Panc1 (cell line): ENCODE data around the gene KCNAB1. TPM values are rescaled to one million over a fixed set of nuclear protein-coding genes. Genes with fewer than 3 reads are reported as not detected.

ENCODE experiments used
- ATAC-seq: fragments of 200-7000 bp; cut with Tn5 transposase; 2 replicates; pipeline ENCODE4 v1.9.1; 2020; ENCODE audit warnings: mild to moderate bottlenecking, moderate library complexity
- BruUV-seq: library from RNA; stranded (reverse); fragments of 400-500 nt; replicated peaks from 2 replicates; lab custom pipeline; 2021; lab: Mats Ljungman, UMichigan
- CTCF ChIA-PET: fragments of 300-600 bp; sonication (Branson Sonifier 250); formaldehyde crosslinking; loops from one replicate; lab custom pipeline; 2022; ENCODE audit warnings: antibody characterized with exemption; lab: Charles Lee
- POLR2A ChIA-PET: fragments of 300-600 bp; sonication (Branson Sonifier 250); formaldehyde crosslinking; loops from one replicate; lab custom pipeline; 2022; ENCODE audit warnings: antibody characterized with exemption; lab: Charles Lee
- DNase-seq: peaks from one replicate; pipeline ENCODE4 v3.0.0-alpha.2; 2010; ENCODE audit warnings: low read depth, low spot score
- H3K27ac ChIP-seq: 2 replicates; pipeline ENCODE4 v1.5.1; 2011; ENCODE audit warnings: mild to moderate bottlenecking, low read length, inconsistent platforms
- H3K27me3 ChIP-seq: fragments of 200-500 bp; sonication (Bioruptor generic); 2 replicates; pipeline ENCODE4 v1.6.0; 2014; ENCODE audit warnings: low read length, inconsistent platforms; ENCODE audit not compliant: control insufficient read depth, insufficient read depth
- H3K36me3 ChIP-seq: fragments of 200-500 bp; sonication (Bioruptor generic); 2 replicates; pipeline ENCODE4 v1.5.1; 2014; ENCODE audit warnings: inconsistent platforms, mild to moderate bottlenecking, low read length, moderate library complexity; ENCODE audit not compliant: control insufficient read depth, insufficient read depth
- H3K4me1 ChIP-seq: 2 replicates; pipeline ENCODE4 v1.5.1; 2011; ENCODE audit warnings: inconsistent platforms, mild to moderate bottlenecking, low read length, moderate library complexity; ENCODE audit not compliant: control insufficient read depth, insufficient read depth
- H3K4me3 ChIP-seq, 2 experiments: 2 replicates each; pipeline ENCODE4 v1.5.1; 2011 to 2012; ENCODE audit warnings: low read depth in 2 of 2, low read length in 2 of 2, mild to moderate bottlenecking in 2 of 2, inconsistent platforms in 1 of 2, moderate library complexity in 1 of 2
- H3K9me3 ChIP-seq: fragments of 200-500 bp; sonication (Bioruptor generic); 2 replicates; pipeline ENCODE4 v1.5.1; 2014; ENCODE audit warnings: low read depth, mild to moderate bottlenecking, inconsistent platforms, low read length, moderate library complexity; ENCODE audit not compliant: control insufficient read depth, insufficient read depth
- POLR2AphosphoS5 ChIP-seq: IDR thresholded peaks from 2 replicates; pipeline ENCODE4 v1.6.1; 2012; ENCODE audit warnings: mild to moderate bottlenecking, low read depth, low read length, moderate library complexity
- REST ChIP-seq, 2 experiments: IDR thresholded peaks; 2 replicates each; pipeline ENCODE4 v1.6.1; 2011 to 2012; ENCODE audit warnings: low read depth in 2 of 2, control low read depth in 1 of 2, low read length in 1 of 2, mild to moderate bottlenecking in 1 of 2, moderate library complexity in 1 of 2; ENCODE audit not compliant: insufficient read depth in 1 of 2
- SIN3A ChIP-seq: IDR thresholded peaks from 2 replicates; pipeline ENCODE4 v1.6.1; 2012; ENCODE audit warnings: low read depth, mild to moderate bottlenecking, low read length, moderate library complexity, borderline replicate concordance; ENCODE audit not compliant: insufficient read depth
- TCF7L2 ChIP-seq: IDR thresholded peaks from 2 replicates; pipeline ENCODE4 v1.6.1; 2011; ENCODE audit warnings: mild to moderate bottlenecking, low read depth, low read length, inconsistent platforms
- in situ Hi-C: cut with HindIII; loops from 2 replicates; pipeline ENCODE4 v1.10.0; 2016; ENCODE audit warnings: low sequenced_read_pairs, low pct_unique_long_range_greater_than_20kb
- intact Hi-C: fragments of 100-400 bp; cut with micrococcal nuclease; formaldehyde crosslinking; loops from one replicate; pipeline ENCODE4 v1.10.0; 2022; ENCODE audit not compliant: unreplicated experiment
- total RNA-seq: library from RNA; stranded (reverse); gene quantifications from one replicate; pipeline ENCODE4 v1.2.1, GENCODE V29; 2021; ENCODE audit not compliant: unreplicated experiment
- TF ChIP-seq, protein P1 (sequence below): fragments of 450-650 bp; IDR thresholded peaks from 2 replicates; pipeline ENCODE4 v1.5.1; 2017; ENCODE audit warnings: mild to moderate bottlenecking

Gene KCNAB1
- total RNA-seq, 1 experiment from 2014 or later = not detected

DNA sequence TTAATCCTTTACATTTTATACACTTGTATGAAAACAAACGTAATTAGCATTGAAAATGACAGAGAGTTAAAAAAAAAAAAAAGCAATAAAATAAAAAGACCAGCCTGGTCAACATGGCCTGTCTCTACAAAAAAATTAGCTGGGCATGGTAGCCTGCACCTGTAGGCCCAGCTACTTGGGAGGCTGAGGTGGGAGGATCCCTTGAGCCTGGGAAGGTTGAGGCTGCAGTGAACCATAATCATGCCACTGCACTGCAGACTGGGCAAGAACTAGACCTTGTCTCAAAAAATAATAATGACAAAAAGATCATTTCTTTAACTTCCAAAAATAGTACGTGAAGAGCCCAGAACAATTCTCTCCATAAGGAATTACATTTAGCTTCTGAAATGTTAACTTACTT lies 432.6 kb downstream of the KCNAB1 start:
- in situ Hi-C loops = no loop called here
- Histone ChIP-seq H3K36me3 (peaks cover 37% of the 10 kb centered on the region), H3K9me3 (no peaks in the 10 kb centered on the region), H3K4me1 (peaks cover 12% of the 10 kb centered on the region; the same call in 1 of the 2 replicates), H3K27me3 (no peaks in the 10 kb centered on the region), H3K4me3 (peak overlapping the region in 1 of 2 experiments; percentile 67; a peak in 2 of 4 replicates), H3K27ac (no peak overlapping the region)
- no peak for ATAC-seq
- TF ChIP-seq, protein P1, sequence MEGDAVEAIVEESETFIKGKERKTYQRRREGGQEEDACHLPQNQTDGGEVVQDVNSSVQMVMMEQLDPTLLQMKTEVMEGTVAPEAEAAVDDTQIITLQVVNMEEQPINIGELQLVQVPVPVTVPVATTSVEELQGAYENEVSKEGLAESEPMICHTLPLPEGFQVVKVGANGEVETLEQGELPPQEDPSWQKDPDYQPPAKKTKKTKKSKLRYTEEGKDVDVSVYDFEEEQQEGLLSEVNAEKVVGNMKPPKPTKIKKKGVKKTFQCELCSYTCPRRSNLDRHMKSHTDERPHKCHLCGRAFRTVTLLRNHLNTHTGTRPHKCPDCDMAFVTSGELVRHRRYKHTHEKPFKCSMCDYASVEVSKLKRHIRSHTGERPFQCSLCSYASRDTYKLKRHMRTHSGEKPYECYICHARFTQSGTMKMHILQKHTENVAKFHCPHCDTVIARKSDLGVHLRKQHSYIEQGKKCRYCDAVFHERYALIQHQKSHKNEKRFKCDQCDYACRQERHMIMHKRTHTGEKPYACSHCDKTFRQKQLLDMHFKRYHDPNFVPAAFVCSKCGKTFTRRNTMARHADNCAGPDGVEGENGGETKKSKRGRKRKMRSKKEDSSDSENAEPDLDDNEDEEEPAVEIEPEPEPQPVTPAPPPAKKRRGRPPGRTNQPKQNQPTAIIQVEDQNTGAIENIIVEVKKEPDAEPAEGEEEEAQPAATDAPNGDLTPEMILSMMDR = no peak
- TF ChIP-seq TCF7L2 = no peak
- TF ChIP-seq SIN3A = no peak
- TF ChIP-seq REST (IDR thresholded peaks at IDR 0.05; ENCODE audit: insufficient read depth in 1 of 2, low read depth in 2 of 2, low read length in 1 of 2) = no peak
- no peak for TF ChIP-seq POLR2AphosphoS5
- intact Hi-C loops = loop anchor here (5.0 kb wide), 1 partner anchor 584 kb away; no protein-coding TSS in a partner anchor
- ChIA-PET CTCF (no interaction called here), POLR2A (no interaction called here)
- no TSS peak for BruUV-seq
- DNase-seq = no peak

DNA sequence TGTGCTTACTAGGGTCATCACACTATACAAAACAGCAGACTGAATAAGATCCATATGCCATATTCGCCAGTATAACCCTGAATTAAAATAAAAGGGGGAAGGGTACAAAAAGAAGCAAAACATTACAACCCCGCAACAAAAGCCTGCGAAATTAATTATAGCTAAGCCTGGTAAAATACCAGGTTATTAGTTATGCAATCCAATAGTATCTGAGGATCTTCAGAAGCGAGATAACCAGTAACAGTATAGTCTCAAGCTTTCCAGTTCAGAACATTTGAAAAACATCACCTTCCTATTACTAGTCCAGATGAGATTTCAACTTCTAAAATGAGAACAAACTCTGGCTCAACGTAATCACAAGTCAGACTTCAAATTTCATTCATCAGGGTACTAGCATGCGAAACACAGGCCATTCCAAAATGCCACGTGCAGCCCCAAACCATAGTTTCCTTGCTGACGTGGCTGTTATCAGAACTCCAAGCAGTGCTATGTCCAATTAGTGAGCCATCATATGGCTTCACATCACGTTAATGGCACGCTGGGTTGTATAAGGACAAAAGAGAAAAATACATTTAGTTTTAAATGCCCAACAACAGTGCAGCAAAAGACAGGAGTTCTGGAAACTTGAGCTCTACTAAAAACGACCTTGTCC lies 433.5 kb downstream of the KCNAB1 start:
- H3K27me3 ChIP-seq = no peaks in the 10 kb centered on the region
- ATAC-seq (no peak), DNase-seq (no peak)
- CTCF ChIA-PET = no interaction called here
- H3K27ac ChIP-seq = peak overlapping the region; percentile 84
- H3K4me1 ChIP-seq = peaks cover 12% of the 10 kb centered on the region; the same call in 1 of the 2 replicates
- TF ChIP-seq, protein P1 = no peak
- TF ChIP-seq POLR2AphosphoS5 (no peak), SIN3A (no peak), REST (IDR thresholded peaks at IDR 0.05; ENCODE audit: insufficient read depth in 1 of 2, low read depth in 2 of 2, low read length in 1 of 2) (no peak), TCF7L2 (no peak)
- no peaks in the 10 kb centered on the region for H3K9me3 ChIP-seq
- intact Hi-C loops (loop anchor here (2.0 to 5.0 kb wide), 2 partner anchors 527 to 583 kb away; no protein-coding TSS in a partner anchor), in situ Hi-C loops (no loop called here)
- peaks cover 29% of the 10 kb centered on the region for H3K36me3 ChIP-seq
- POLR2A ChIA-PET = no interaction called here
- no TSS peak for BruUV-seq
- peak overlapping the region; percentile 67 to 73 for H3K4me3 ChIP-seq
